Keratinocyte (primary cell): Measurements from ENCODE around the gene NAT9.

Experiments
- EZH2 ChIP-seq: IDR thresholded peaks from one replicate; pipeline ENCODE4 v1.6.1; 2012; ENCODE audit warnings: inconsistent platforms, mild to moderate bottlenecking, low read length, moderate library complexity
- TF ChIP-seq, protein P1 (sequence below), 3 experiments: IDR thresholded peaks in 1 of 3; conservative IDR thresholded peaks in 1 of 3; optimal IDR thresholded peaks in 1 of 3; 2 replicates in 2 of 3; 3 replicates in 1 of 3; pipeline versions ENCODE3 to v1.5.1; 2011; ENCODE audit warnings: low read length in 3 of 3, mild to moderate bottlenecking in 3 of 3, moderate library complexity in 2 of 3, control low read depth in 1 of 3, inconsistent platforms in 1 of 3; ENCODE audit not compliant: insufficient read depth in 2 of 3; ENCODE audit errors: extremely low read depth in 1 of 3

DNA sequence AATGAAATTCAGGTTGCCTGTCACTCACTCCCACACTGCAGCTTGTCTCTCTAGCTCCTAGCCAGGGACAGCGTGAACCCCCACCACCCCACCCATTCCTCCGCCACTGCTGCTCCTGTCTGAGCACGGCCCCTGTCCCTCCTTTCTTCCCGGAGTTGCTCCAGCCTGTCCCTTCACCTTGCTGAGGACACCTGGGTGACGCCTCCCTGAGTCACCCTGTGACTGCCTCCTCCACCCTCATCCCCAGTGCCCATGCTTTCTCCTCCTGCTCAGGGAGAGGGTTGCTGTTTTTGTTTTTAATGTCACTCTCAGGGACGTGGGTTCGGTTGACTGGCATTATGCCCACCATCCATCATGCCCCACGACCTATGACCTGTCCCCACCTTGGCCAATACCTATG lies 25.8 kb upstream of the NAT9 start:
- TF ChIP-seq, protein P1, sequence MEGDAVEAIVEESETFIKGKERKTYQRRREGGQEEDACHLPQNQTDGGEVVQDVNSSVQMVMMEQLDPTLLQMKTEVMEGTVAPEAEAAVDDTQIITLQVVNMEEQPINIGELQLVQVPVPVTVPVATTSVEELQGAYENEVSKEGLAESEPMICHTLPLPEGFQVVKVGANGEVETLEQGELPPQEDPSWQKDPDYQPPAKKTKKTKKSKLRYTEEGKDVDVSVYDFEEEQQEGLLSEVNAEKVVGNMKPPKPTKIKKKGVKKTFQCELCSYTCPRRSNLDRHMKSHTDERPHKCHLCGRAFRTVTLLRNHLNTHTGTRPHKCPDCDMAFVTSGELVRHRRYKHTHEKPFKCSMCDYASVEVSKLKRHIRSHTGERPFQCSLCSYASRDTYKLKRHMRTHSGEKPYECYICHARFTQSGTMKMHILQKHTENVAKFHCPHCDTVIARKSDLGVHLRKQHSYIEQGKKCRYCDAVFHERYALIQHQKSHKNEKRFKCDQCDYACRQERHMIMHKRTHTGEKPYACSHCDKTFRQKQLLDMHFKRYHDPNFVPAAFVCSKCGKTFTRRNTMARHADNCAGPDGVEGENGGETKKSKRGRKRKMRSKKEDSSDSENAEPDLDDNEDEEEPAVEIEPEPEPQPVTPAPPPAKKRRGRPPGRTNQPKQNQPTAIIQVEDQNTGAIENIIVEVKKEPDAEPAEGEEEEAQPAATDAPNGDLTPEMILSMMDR (optimal IDR thresholded peaks at IDR 0.05 in 1 of 3, IDR thresholded peaks at IDR 0.05 in 1 of 3, conservative IDR thresholded peaks at IDR 0.05 in 1 of 3; ENCODE audit: extremely low read depth in 1 of 3, insufficient read depth in 2 of 3, low read length in 3 of 3) = no peak
- no peak for TF ChIP-seq EZH2
